H1 (cell line): ENCODE measurements around the gene GAS7.

Experiments used
- CHD1 ChIP-seq: IDR thresholded peaks from 2 replicates; pipeline ENCODE4 v1.6.1; 2012; ENCODE audit warnings: low read depth, low read length, improper control_type of control experiment
- CHD2 ChIP-seq: IDR thresholded peaks from 2 replicates; pipeline ENCODE4 v1.6.1; 2012; ENCODE audit warnings: low read length, improper control_type of control experiment
- JUN ChIP-seq: IDR thresholded peaks from 2 replicates; pipeline ENCODE4 v1.6.1; 2011; ENCODE audit warnings: low read depth, mild to moderate bottlenecking, improper control_type of control experiment, low read length
- KDM5A ChIP-seq: fragments of 200-600 bp; IDR thresholded peaks from 2 replicates; pipeline ENCODE4 v1.7.1; 2012; ENCODE audit warnings: mild to moderate bottlenecking, low read length, inconsistent platforms, mixed read lengths
- POLR2A ChIP-seq, 2 experiments: IDR thresholded peaks; 1 replicate in 1 of 2; 2 replicates in 1 of 2; pipeline ENCODE4 v1.6.1; 2011; ENCODE audit warnings: low read depth in 2 of 2, low read length in 2 of 2, mild to moderate bottlenecking in 2 of 2; ENCODE audit errors: control extremely low read depth in 1 of 2
- POU5F1 ChIP-seq: IDR thresholded peaks from 2 replicates; pipeline ENCODE4 v1.6.1; 2011; ENCODE audit warnings: low read depth, mild to moderate bottlenecking, low read length, moderate library complexity
- RFX5 ChIP-seq: IDR thresholded peaks from 2 replicates; pipeline ENCODE4 v1.6.1; 2011; ENCODE audit warnings: low read depth, low read length, improper control_type of control experiment, borderline replicate concordance
- RXRA ChIP-seq: IDR thresholded peaks from 2 replicates; pipeline ENCODE4 v1.6.1; 2011; ENCODE audit warnings: low read depth, mild to moderate bottlenecking, low read length, moderate library complexity; ENCODE audit not compliant: insufficient read depth
- SIN3A ChIP-seq, 2 experiments: IDR thresholded peaks in 1 of 2; conservative IDR thresholded peaks in 1 of 2; 2 replicates each; pipeline ENCODE4 v1.6.1; 2011 to 2012; ENCODE audit warnings: low read length in 2 of 2, improper control_type of control experiment in 1 of 2, low read depth in 1 of 2, mild to moderate bottlenecking in 1 of 2
- SRF ChIP-seq: IDR thresholded peaks from 2 replicates; pipeline ENCODE4 v1.6.1; 2011; ENCODE audit warnings: mild to moderate bottlenecking, low read depth, low read length, moderate library complexity
- TAF1 ChIP-seq: IDR thresholded peaks from 2 replicates; pipeline ENCODE4 v1.6.1; 2011; ENCODE audit warnings: mild to moderate bottlenecking, low read depth, low read length
- ZNF274 ChIP-seq: IDR thresholded peaks from 2 replicates; pipeline ENCODE4 v1.7.0; 2012; ENCODE audit warnings: low read length, borderline replicate concordance; ENCODE audit errors: extremely low read depth
- TF ChIP-seq, protein P1 (sequence below): IDR thresholded peaks from 2 replicates; pipeline ENCODE4 v1.6.1; 2012; ENCODE audit warnings: inconsistent platforms
- TF ChIP-seq, protein P2 (sequence below), 3 experiments: IDR thresholded peaks; 1 replicate in 2 of 3; 2 replicates in 1 of 3; pipeline versions ENCODE4 v1.5.1 to v1.6.1; 2011; ENCODE audit warnings: low read length in 3 of 3, mild to moderate bottlenecking in 3 of 3, inconsistent platforms in 2 of 3, low read depth in 1 of 3, moderate library complexity in 1 of 3; ENCODE audit not compliant: insufficient read depth in 1 of 3; ENCODE audit errors: control extremely low read depth in 1 of 3

DNA sequence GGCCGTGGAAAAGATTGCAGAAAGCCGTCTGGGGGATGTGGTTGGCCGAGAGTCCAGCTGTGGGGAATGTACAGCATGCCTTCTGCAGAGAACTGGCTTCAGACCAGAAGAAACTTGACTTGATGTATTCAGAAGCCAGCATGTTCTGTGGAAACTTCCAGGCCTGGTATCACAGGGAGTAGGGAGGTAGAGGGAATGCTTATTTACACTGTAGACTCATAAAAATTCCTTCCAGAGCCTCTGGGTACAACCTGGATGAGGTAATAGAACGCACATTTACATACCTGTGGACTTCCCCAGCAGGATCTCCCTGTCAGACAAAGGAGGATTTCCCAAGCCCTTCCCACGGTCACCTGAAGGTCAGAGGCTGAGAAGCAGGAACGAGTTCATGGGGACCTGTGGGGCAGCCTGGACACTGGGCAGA is 11.8 kb upstream of the GAS7 start:
- no peak for TF ChIP-seq JUN
- TF ChIP-seq RFX5 = no peak
- TF ChIP-seq RXRA = no peak
- TF ChIP-seq, protein P1, sequence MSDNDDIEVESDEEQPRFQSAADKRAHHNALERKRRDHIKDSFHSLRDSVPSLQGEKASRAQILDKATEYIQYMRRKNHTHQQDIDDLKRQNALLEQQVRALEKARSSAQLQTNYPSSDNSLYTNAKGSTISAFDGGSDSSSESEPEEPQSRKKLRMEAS = no peak
- TF ChIP-seq CHD2 = no peak
- TF ChIP-seq, protein P2, sequence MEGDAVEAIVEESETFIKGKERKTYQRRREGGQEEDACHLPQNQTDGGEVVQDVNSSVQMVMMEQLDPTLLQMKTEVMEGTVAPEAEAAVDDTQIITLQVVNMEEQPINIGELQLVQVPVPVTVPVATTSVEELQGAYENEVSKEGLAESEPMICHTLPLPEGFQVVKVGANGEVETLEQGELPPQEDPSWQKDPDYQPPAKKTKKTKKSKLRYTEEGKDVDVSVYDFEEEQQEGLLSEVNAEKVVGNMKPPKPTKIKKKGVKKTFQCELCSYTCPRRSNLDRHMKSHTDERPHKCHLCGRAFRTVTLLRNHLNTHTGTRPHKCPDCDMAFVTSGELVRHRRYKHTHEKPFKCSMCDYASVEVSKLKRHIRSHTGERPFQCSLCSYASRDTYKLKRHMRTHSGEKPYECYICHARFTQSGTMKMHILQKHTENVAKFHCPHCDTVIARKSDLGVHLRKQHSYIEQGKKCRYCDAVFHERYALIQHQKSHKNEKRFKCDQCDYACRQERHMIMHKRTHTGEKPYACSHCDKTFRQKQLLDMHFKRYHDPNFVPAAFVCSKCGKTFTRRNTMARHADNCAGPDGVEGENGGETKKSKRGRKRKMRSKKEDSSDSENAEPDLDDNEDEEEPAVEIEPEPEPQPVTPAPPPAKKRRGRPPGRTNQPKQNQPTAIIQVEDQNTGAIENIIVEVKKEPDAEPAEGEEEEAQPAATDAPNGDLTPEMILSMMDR (IDR thresholded peaks at IDR 0.05; ENCODE audit: control extremely low read depth in 1 of 3, insufficient read depth in 1 of 3, low read depth in 1 of 3, low read length in 3 of 3) = no peak
- TF ChIP-seq TAF1 = no peak
- TF ChIP-seq POU5F1 = no peak
- no peak for TF ChIP-seq SIN3A (conservative IDR thresholded peaks at IDR 0.05 in 1 of 2, IDR thresholded peaks at IDR 0.05 in 1 of 2; ENCODE audit: low read depth in 1 of 2, low read length in 2 of 2)
- TF ChIP-seq SRF = no peak
- no peak for TF ChIP-seq CHD1
- TF ChIP-seq POLR2A (IDR thresholded peaks at IDR 0.05; ENCODE audit: control extremely low read depth in 1 of 2, low read depth in 2 of 2, low read length in 2 of 2) = no peak
- no peak for TF ChIP-seq ZNF274
- TF ChIP-seq KDM5A = no peak
